Panc1 (cell line): ENCODE results near the gene YWHAH. TPM values are rescaled to one million over a fixed set of nuclear protein-coding genes. Genes with fewer than 3 reads are reported as not detected.
A peak's percentile ranks its signal among the peaks of the same experiment; 100 is the strongest.

Source experiments
- ATAC-seq: fragments of 200-7000 bp; cut with Tn5 transposase; 2 replicates; pipeline ENCODE4 v1.9.1; 2020; ENCODE audit warnings: mild to moderate bottlenecking, moderate library complexity
- BruUV-seq: library from RNA; stranded (reverse); fragments of 400-500 nt; replicated peaks from 2 replicates; lab custom pipeline; 2021; lab: Mats Ljungman, UMichigan
- CTCF ChIA-PET: fragments of 300-600 bp; sonication (Branson Sonifier 250); formaldehyde crosslinking; loops from one replicate; lab custom pipeline; 2022; ENCODE audit warnings: antibody characterized with exemption; lab: Charles Lee
- POLR2A ChIA-PET: fragments of 300-600 bp; sonication (Branson Sonifier 250); formaldehyde crosslinking; loops from one replicate; lab custom pipeline; 2022; ENCODE audit warnings: antibody characterized with exemption; lab: Charles Lee
- DNase-seq: peaks from one replicate; pipeline ENCODE4 v3.0.0-alpha.2; 2010; ENCODE audit warnings: low read depth, low spot score
- H3K27ac ChIP-seq: 2 replicates; pipeline ENCODE4 v1.5.1; 2011; ENCODE audit warnings: mild to moderate bottlenecking, low read length, inconsistent platforms
- H3K27me3 ChIP-seq: fragments of 200-500 bp; sonication (Bioruptor generic); 2 replicates; pipeline ENCODE4 v1.6.0; 2014; ENCODE audit warnings: low read length, inconsistent platforms; ENCODE audit not compliant: control insufficient read depth, insufficient read depth
- H3K36me3 ChIP-seq: fragments of 200-500 bp; sonication (Bioruptor generic); 2 replicates; pipeline ENCODE4 v1.5.1; 2014; ENCODE audit warnings: inconsistent platforms, mild to moderate bottlenecking, low read length, moderate library complexity; ENCODE audit not compliant: control insufficient read depth, insufficient read depth
- H3K4me1 ChIP-seq: 2 replicates; pipeline ENCODE4 v1.5.1; 2011; ENCODE audit warnings: inconsistent platforms, mild to moderate bottlenecking, low read length, moderate library complexity; ENCODE audit not compliant: control insufficient read depth, insufficient read depth
- H3K4me3 ChIP-seq, 2 experiments: 2 replicates each; pipeline ENCODE4 v1.5.1; 2011 to 2012; ENCODE audit warnings: low read depth in 2 of 2, low read length in 2 of 2, mild to moderate bottlenecking in 2 of 2, inconsistent platforms in 1 of 2, moderate library complexity in 1 of 2
- H3K9me3 ChIP-seq: fragments of 200-500 bp; sonication (Bioruptor generic); 2 replicates; pipeline ENCODE4 v1.5.1; 2014; ENCODE audit warnings: low read depth, mild to moderate bottlenecking, inconsistent platforms, low read length, moderate library complexity; ENCODE audit not compliant: control insufficient read depth, insufficient read depth
- POLR2AphosphoS5 ChIP-seq: IDR thresholded peaks from 2 replicates; pipeline ENCODE4 v1.6.1; 2012; ENCODE audit warnings: mild to moderate bottlenecking, low read depth, low read length, moderate library complexity
- SIN3A ChIP-seq: IDR thresholded peaks from 2 replicates; pipeline ENCODE4 v1.6.1; 2012; ENCODE audit warnings: low read depth, mild to moderate bottlenecking, low read length, moderate library complexity, borderline replicate concordance; ENCODE audit not compliant: insufficient read depth
- TCF7L2 ChIP-seq: IDR thresholded peaks from 2 replicates; pipeline ENCODE4 v1.6.1; 2011; ENCODE audit warnings: mild to moderate bottlenecking, low read depth, low read length, inconsistent platforms
- in situ Hi-C: cut with HindIII; loops from 2 replicates; pipeline ENCODE4 v1.10.0; 2016; ENCODE audit warnings: low sequenced_read_pairs, low pct_unique_long_range_greater_than_20kb
- intact Hi-C: fragments of 100-400 bp; cut with micrococcal nuclease; formaldehyde crosslinking; loops from one replicate; pipeline ENCODE4 v1.10.0; 2022; ENCODE audit not compliant: unreplicated experiment
- total RNA-seq: library from RNA; stranded (reverse); gene quantifications from one replicate; pipeline ENCODE4 v1.2.1, GENCODE V29; 2021; ENCODE audit not compliant: unreplicated experiment
- TF ChIP-seq, protein P1 (sequence below), 2 experiments: IDR thresholded peaks; 2 replicates each; pipeline ENCODE4 v1.6.1; 2011 to 2012; ENCODE audit warnings: low read depth in 2 of 2, control low read depth in 1 of 2, low read length in 1 of 2, mild to moderate bottlenecking in 1 of 2, moderate library complexity in 1 of 2; ENCODE audit not compliant: insufficient read depth in 1 of 2
- TF ChIP-seq, protein P2 (sequence below): fragments of 450-650 bp; IDR thresholded peaks from 2 replicates; pipeline ENCODE4 v1.5.1; 2017; ENCODE audit warnings: mild to moderate bottlenecking

The YWHAH gene
- total RNA-seq, 1 experiment from 2014 or later = 138 TPM

DNA sequence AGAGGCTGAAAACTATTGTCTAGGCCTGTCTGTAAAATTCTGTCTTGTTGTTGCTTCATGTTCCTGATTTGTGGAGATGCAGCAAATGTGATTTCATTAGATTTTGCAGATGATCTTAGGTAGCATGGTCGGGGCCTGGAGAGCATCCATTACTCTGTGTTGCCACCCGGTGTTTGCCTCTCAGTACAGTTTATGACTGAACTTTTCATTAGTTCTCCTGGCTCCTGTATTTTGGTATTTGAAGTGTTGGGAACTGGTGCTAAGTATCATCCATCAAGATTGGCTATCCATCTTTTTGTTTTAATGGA lies 7.7 kb downstream of the YWHAH start:
- intact Hi-C loops = no loop called here
- ATAC-seq (0 out of 2 replicates have a peak, but pooled peaks have one; percentile 32), DNase-seq (no peak)
- TF ChIP-seq, protein P1, sequence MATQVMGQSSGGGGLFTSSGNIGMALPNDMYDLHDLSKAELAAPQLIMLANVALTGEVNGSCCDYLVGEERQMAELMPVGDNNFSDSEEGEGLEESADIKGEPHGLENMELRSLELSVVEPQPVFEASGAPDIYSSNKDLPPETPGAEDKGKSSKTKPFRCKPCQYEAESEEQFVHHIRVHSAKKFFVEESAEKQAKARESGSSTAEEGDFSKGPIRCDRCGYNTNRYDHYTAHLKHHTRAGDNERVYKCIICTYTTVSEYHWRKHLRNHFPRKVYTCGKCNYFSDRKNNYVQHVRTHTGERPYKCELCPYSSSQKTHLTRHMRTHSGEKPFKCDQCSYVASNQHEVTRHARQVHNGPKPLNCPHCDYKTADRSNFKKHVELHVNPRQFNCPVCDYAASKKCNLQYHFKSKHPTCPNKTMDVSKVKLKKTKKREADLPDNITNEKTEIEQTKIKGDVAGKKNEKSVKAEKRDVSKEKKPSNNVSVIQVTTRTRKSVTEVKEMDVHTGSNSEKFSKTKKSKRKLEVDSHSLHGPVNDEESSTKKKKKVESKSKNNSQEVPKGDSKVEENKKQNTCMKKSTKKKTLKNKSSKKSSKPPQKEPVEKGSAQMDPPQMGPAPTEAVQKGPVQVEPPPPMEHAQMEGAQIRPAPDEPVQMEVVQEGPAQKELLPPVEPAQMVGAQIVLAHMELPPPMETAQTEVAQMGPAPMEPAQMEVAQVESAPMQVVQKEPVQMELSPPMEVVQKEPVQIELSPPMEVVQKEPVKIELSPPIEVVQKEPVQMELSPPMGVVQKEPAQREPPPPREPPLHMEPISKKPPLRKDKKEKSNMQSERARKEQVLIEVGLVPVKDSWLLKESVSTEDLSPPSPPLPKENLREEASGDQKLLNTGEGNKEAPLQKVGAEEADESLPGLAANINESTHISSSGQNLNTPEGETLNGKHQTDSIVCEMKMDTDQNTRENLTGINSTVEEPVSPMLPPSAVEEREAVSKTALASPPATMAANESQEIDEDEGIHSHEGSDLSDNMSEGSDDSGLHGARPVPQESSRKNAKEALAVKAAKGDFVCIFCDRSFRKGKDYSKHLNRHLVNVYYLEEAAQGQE (IDR thresholded peaks at IDR 0.05; ENCODE audit: insufficient read depth in 1 of 2, low read depth in 2 of 2, low read length in 1 of 2) = no peak
- TF ChIP-seq, protein P2, sequence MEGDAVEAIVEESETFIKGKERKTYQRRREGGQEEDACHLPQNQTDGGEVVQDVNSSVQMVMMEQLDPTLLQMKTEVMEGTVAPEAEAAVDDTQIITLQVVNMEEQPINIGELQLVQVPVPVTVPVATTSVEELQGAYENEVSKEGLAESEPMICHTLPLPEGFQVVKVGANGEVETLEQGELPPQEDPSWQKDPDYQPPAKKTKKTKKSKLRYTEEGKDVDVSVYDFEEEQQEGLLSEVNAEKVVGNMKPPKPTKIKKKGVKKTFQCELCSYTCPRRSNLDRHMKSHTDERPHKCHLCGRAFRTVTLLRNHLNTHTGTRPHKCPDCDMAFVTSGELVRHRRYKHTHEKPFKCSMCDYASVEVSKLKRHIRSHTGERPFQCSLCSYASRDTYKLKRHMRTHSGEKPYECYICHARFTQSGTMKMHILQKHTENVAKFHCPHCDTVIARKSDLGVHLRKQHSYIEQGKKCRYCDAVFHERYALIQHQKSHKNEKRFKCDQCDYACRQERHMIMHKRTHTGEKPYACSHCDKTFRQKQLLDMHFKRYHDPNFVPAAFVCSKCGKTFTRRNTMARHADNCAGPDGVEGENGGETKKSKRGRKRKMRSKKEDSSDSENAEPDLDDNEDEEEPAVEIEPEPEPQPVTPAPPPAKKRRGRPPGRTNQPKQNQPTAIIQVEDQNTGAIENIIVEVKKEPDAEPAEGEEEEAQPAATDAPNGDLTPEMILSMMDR = no peak
- TF ChIP-seq SIN3A (no peak), TCF7L2 (no peak), POLR2AphosphoS5 (no peak)
- no TSS peak for BruUV-seq
- in situ Hi-C loops = loop anchor here (25.0 kb wide), 1 partner anchor 240 kb away; no protein-coding TSS in a partner anchor
- Histone ChIP-seq H3K4me3 (no peak overlapping the region), H3K27ac (no peak overlapping the region), H3K36me3 (peaks cover 15% of the 10 kb centered on the region), H3K9me3 (no peaks in the 10 kb centered on the region), H3K4me1 (peaks cover 24% of the 10 kb centered on the region), H3K27me3 (no peaks in the 10 kb centered on the region)
- CTCF ChIA-PET = no interaction called here
- POLR2A ChIA-PET = no interaction called here

DNA sequence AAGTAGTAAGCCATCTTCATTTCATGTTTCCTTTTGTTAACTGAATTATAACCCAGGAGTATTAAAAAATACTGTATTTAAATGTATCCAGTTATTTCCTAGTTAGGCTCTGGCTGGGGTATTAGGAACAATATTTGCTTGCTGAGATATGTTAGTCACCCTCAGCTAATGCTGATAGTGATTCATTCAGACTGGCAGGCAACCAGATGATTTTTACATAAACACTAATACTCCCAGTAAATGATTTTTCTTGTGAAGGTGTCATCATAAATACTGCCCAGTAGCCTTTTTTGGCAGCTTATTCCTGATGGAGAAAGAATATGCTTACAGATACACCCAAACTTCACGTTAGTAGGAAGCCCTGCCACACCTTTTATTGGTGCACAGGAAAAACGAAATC lies 8.1 kb downstream of the YWHAH start:
- H3K9me3 ChIP-seq = no peaks in the 10 kb centered on the region
- DNase-seq (peak; percentile 52), ATAC-seq (no peak)
- H3K27ac ChIP-seq = no peak overlapping the region
- ChIA-PET CTCF (no interaction called here), POLR2A (no interaction called here)
- intact Hi-C loops (no loop called here), in situ Hi-C loops (loop anchor here (25.0 kb wide), 1 partner anchor 240 kb away; no protein-coding TSS in a partner anchor)
- TF ChIP-seq, protein P2 = no peak
- TF ChIP-seq, protein P1 (IDR thresholded peaks at IDR 0.05; ENCODE audit: insufficient read depth in 1 of 2, low read depth in 2 of 2, low read length in 1 of 2) = no peak
- TF ChIP-seq POLR2AphosphoS5 (no peak), SIN3A (no peak), TCF7L2 (no peak)
- peaks cover 22% of the 10 kb centered on the region for H3K4me1 ChIP-seq
- no peaks in the 10 kb centered on the region for H3K27me3 ChIP-seq
- H3K36me3 ChIP-seq = peaks cover 18% of the 10 kb centered on the region
- H3K4me3 ChIP-seq = no peak overlapping the region
- no TSS peak for BruUV-seq
